GM23248 (cell line): ENCODE measurements around the gene CENPN.

ENCODE experiments used
- EZH2 ChIP-seq: fragments of 200-600 bp; sonication (generic); IDR thresholded peaks from 2 replicates; pipeline ENCODE4 v1.6.1; 2018; ENCODE audit warnings: antibody characterized with exemption, mild to moderate bottlenecking; ENCODE audit not compliant: insufficient read depth, poor library complexity, severe bottlenecking
- EZH2phosphoT487 ChIP-seq: fragments of 200-600 bp; sonication (generic); IDR thresholded peaks from 2 replicates; pipeline ENCODE4 v1.6.1; 2018; ENCODE audit warnings: antibody characterized with exemption, moderate library complexity, mild to moderate bottlenecking, low read depth; ENCODE audit not compliant: insufficient read depth

- TF ChIP-seq EZH2phosphoT487 (no peak), EZH2 (no peak)
Observed at GRCh38 chr16:80997964-80998620, 8.9 kb upstream of the CENPN start.
